ENCODE data around the gene NDUFAF8.

- no peak for TF ChIP-seq CHD2 (IDR thresholded peaks at IDR 0.05; ENCODE audit: borderline replicate concordance, low read depth, low read length)
- no peak for TF ChIP-seq CTCF (IDR thresholded peaks at IDR 0.05 in 2 of 3, conservative IDR thresholded peaks at IDR 0.05 in 1 of 3; ENCODE audit: control insufficient read depth in 2 of 3, extremely low read depth in 1 of 3, insufficient read depth in 1 of 3, low read depth in 3 of 3, low read length in 3 of 3)
- TF ChIP-seq NR2C1 (IDR thresholded peaks at IDR 0.05): no peak
- TF ChIP-seq YY1 (IDR thresholded peaks at IDR 0.05; ENCODE audit: low read depth, low read length): no peak
Measured at GRCh38 chr17:81193051-81193410, 46.1 kb upstream of the NDUFAF8 start.

Measured in GM12878 (cell line).